Head of caudate nucleus (tissue), 42 donors: ENCODE measurements around the gene CTNND2.

Experiments
- DNase-seq, 42 donors: peaks; one replicate each; pipeline versions ENCODE4 v3.0.0 to v3.0.0-alpha.2; 2020 to 2021; ENCODE audit warnings: mixed read lengths in 7 of 42
- intact Hi-C: fragments of 100-400 bp; cut with DNase I; formaldehyde crosslinking; loops from one replicate; pipeline ENCODE4 v1.15.0; 2022

Gene CTNND2

GRCh38 chr5:11507156-11507910 lies 396.9 kb downstream of the CTNND2 start:
- intact Hi-C loops: no loop called here
- no peak for DNase-seq

- intact Hi-C loops: no loop called here
- peak in 30 of 42 donors; percentile 26 to 84 (median 53) for DNase-seq
Measured at GRCh38 chr5:11504886-11505193, 399.4 kb downstream of the CTNND2 start.

- intact Hi-C loops: no loop called here
Measured at GRCh38 chr5:11504065-11504885, 400.0 kb downstream of the CTNND2 start.

GRCh38 chr5:11502783-11503182 lies 401.5 kb downstream of the CTNND2 start:
- DNase-seq: no peak
- intact Hi-C loops: no loop called here

More at GRCh38 chr5:11504065-11504885, 400.0 kb downstream of the CTNND2 start:
- peak in 10 of 42 donors; percentile 13 to 66 (median 38) for DNase-seq

GRCh38 chr5:11497651-11498050 lies 406.6 kb downstream of the CTNND2 start:
- intact Hi-C loops: loop anchor here (10.0 kb wide), 1 partner anchor 113 kb away; no protein-coding TSS in a partner anchor
- no peak for DNase-seq

- intact Hi-C loops: loop anchor here (10.0 kb wide), 1 partner anchor 111 kb away; no protein-coding TSS in a partner anchor
- no peak for DNase-seq
Measured at GRCh38 chr5:11496137-11496719, 408.0 kb downstream of the CTNND2 start.

- intact Hi-C loops: loop anchor here (5.0 to 10.0 kb wide), 2 partner anchors 110 to 227 kb away; no protein-coding TSS in a partner anchor
Measured at GRCh38 chr5:11494340-11494739, 409.9 kb downstream of the CTNND2 start.

GRCh38 chr5:11491404-11492075 lies 412.7 kb downstream of the CTNND2 start:
- intact Hi-C loops: loop anchor here (5.0 to 10.0 kb wide), 2 partner anchors 107 to 224 kb away; no protein-coding TSS in a partner anchor

More at GRCh38 chr5:11494340-11494739, 409.9 kb downstream of the CTNND2 start:
- DNase-seq: peak in 1 of 42 donors; percentile 26

GRCh38 chr5:11483630-11484029 lies 420.6 kb downstream of the CTNND2 start:
- no peak for DNase-seq
- intact Hi-C loops: no loop called here

More at GRCh38 chr5:11491404-11492075, 412.7 kb downstream of the CTNND2 start:
- peak in 2 of 42 donors; percentile 25 to 36 for DNase-seq

GRCh38 chr5:11482011-11482410 lies 422.2 kb downstream of the CTNND2 start:
- intact Hi-C loops: no loop called here
- DNase-seq: no peak

GRCh38 chr5:11477786-11478185 lies 426.5 kb downstream of the CTNND2 start:
- no peak for DNase-seq
- intact Hi-C loops: no loop called here

GRCh38 chr5:11476866-11477265 lies 427.4 kb downstream of the CTNND2 start:
- DNase-seq: no peak
- intact Hi-C loops: no loop called here

- peak in 1 of 42 donors; percentile 38 for DNase-seq
- intact Hi-C loops: no loop called here
Measured at GRCh38 chr5:11468334-11469039, 435.8 kb downstream of the CTNND2 start.

GRCh38 chr5:11467588-11467987 lies 436.7 kb downstream of the CTNND2 start:
- intact Hi-C loops: no loop called here
- no peak for DNase-seq

- no peak for DNase-seq
- intact Hi-C loops: no loop called here
Measured at GRCh38 chr5:11459716-11460115, 444.5 kb downstream of the CTNND2 start.

GRCh38 chr5:11455505-11455904 lies 448.7 kb downstream of the CTNND2 start:
- intact Hi-C loops: no loop called here
- DNase-seq: no peak

- intact Hi-C loops: no loop called here
- peak in 1 of 42 donors; percentile 43 for DNase-seq
Measured at GRCh38 chr5:11452852-11453251, 451.4 kb downstream of the CTNND2 start.

GRCh38 chr5:11449966-11450365 lies 454.3 kb downstream of the CTNND2 start:
- no peak for DNase-seq
- intact Hi-C loops: no loop called here
